ENCODE measurements around the gene MACROD2. TPM values are rescaled to one million over a fixed set of nuclear protein-coding genes. Genes with fewer than 3 reads are reported as not detected.

MACROD2 gene
- total RNA-seq, 2 donors from 2014 or later: 8.0 to 19.4 TPM

GRCh38 chr20:15245896-15246295, 1250.6 kb downstream of the MACROD2 start:
- Histone ChIP-seq H3K27me3 (replicated peaks; ENCODE audit: insufficient read depth) (no peaks in the 10 kb centered on the region), H3K27ac (no peak overlapping the region), H3K36me3 (no peaks in the 10 kb centered on the region), H3K9me3 (no peaks in the 10 kb centered on the region), H3K4me1 (replicated peaks) (no peaks in the 10 kb centered on the region), H3K4me3 (no peak overlapping the region)
- 61% methylated on average over 2 of the region's 2 CpGs for WGBS
- no peak for TF ChIP-seq POLR2A (IDR thresholded peaks at IDR 0.05)
- TF ChIP-seq CTCF (IDR thresholded peaks at IDR 0.05): no peak
- TF ChIP-seq POLR2AphosphoS5 (IDR thresholded peaks at IDR 0.05): no peak
- intact Hi-C loops (cut with DNase I): no loop called here
- no peak for DNase-seq (ENCODE audit: low spot score)

GRCh38 chr20:15248618-15249395, 1253.5 kb downstream of the MACROD2 start:
- Histone ChIP-seq H3K4me1 (replicated peaks) (no peaks in the 10 kb centered on the region), H3K36me3 (no peaks in the 10 kb centered on the region), H3K27ac (no peak overlapping the region), H3K27me3 (replicated peaks; ENCODE audit: insufficient read depth) (no peaks in the 10 kb centered on the region), H3K9me3 (no peaks in the 10 kb centered on the region), H3K4me3 (no peak overlapping the region)
- WGBS: 89% methylated on average over 7 of the region's 7 CpGs
- TF ChIP-seq POLR2A (IDR thresholded peaks at IDR 0.05) (no peak), CTCF (IDR thresholded peaks at IDR 0.05) (no peak), POLR2AphosphoS5 (IDR thresholded peaks at IDR 0.05) (no peak)
- no peak for DNase-seq (ENCODE audit: low spot score)
- intact Hi-C loops (cut with DNase I): no loop called here

GRCh38 chr20:15251171-15251570, 1255.9 kb downstream of the MACROD2 start:
- H3K4me3 ChIP-seq: no peak overlapping the region
- no peak overlapping the region for H3K27ac ChIP-seq
- H3K36me3 ChIP-seq: no peaks in the 10 kb centered on the region
- DNase-seq (ENCODE audit: low spot score): no peak
- no peaks in the 10 kb centered on the region for H3K27me3 ChIP-seq (replicated peaks; ENCODE audit: insufficient read depth)
- WGBS: 32% methylated on average over 2 of the region's 2 CpGs
- H3K4me1 ChIP-seq (replicated peaks): no peaks in the 10 kb centered on the region
- H3K9me3 ChIP-seq: no peaks in the 10 kb centered on the region
- intact Hi-C loops (cut with DNase I): no loop called here
- no peak for TF ChIP-seq POLR2AphosphoS5 (IDR thresholded peaks at IDR 0.05)
- TF ChIP-seq POLR2A (IDR thresholded peaks at IDR 0.05): no peak
- no peak for TF ChIP-seq CTCF (IDR thresholded peaks at IDR 0.05)

- intact Hi-C loops (cut with DNase I): no loop called here
- no peak for DNase-seq (ENCODE audit: low spot score)
- Histone ChIP-seq H3K4me1 (replicated peaks) (no peaks in the 10 kb centered on the region), H3K9me3 (no peaks in the 10 kb centered on the region), H3K36me3 (no peaks in the 10 kb centered on the region), H3K27me3 (replicated peaks; ENCODE audit: insufficient read depth) (no peaks in the 10 kb centered on the region), H3K4me3 (no peak overlapping the region), H3K27ac (no peak overlapping the region)
- no peak for TF ChIP-seq POLR2AphosphoS5 (IDR thresholded peaks at IDR 0.05)
- no peak for TF ChIP-seq CTCF (IDR thresholded peaks at IDR 0.05)
- TF ChIP-seq POLR2A (IDR thresholded peaks at IDR 0.05): no peak
- WGBS: 98% methylated on average over 2 of the region's 2 CpGs
Measured at GRCh38 chr20:15252304-15252703, 1257.0 kb downstream of the MACROD2 start.

GRCh38 chr20:15253431-15253830, 1258.1 kb downstream of the MACROD2 start:
- intact Hi-C loops (cut with DNase I): no loop called here
- Histone ChIP-seq H3K9me3 (no peaks in the 10 kb centered on the region), H3K27ac (no peak overlapping the region), H3K4me1 (replicated peaks) (no peaks in the 10 kb centered on the region), H3K36me3 (no peaks in the 10 kb centered on the region), H3K4me3 (no peak overlapping the region), H3K27me3 (replicated peaks; ENCODE audit: insufficient read depth) (no peaks in the 10 kb centered on the region)
- WGBS: 87% methylated on average over 5 of the region's 5 CpGs
- TF ChIP-seq POLR2AphosphoS5 (IDR thresholded peaks at IDR 0.05) (no peak), POLR2A (IDR thresholded peaks at IDR 0.05) (no peak), CTCF (IDR thresholded peaks at IDR 0.05) (no peak)
- no peak for DNase-seq (ENCODE audit: low spot score)
